ENCODE results near the gene TAOK3. TPM values are rescaled to one million over a fixed set of nuclear protein-coding genes. Genes with fewer than 3 reads are reported as not detected.
"Not testable (repeated sequence)": the region's sequence is repeated elsewhere in the genome, so short reads cannot be mapped to it uniquely, and the experiment has no call there.

Gene TAOK3
- total RNA-seq, 2 donors from 2014 or later: 33.4 to 40.6 TPM

DNA sequence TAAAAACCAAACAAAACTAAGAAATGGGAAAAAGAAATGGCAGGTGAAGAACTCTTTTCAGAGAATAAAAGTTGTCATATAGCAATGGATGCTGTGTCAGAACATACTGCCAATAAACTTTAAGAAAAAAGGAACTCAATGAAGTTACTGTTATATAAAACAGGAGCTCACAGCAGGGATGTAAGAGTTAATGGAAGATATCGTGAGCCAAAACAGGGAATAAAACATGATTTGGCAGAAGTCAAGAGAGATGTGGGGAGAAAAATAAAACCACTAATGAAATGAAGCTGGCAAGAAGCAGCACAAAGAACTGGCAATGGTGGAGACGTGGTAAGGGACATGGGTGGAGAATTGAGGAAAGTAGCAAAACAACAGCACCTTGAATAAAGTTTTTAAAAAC lies 61.0 kb downstream of the TAOK3 start:
- Histone ChIP-seq H3K36me3 (ENCODE audit: control insufficient read depth, insufficient read depth, low read length) (no peaks in the 10 kb centered on the region), H3K27ac (ENCODE audit: low read depth, low read length) (no peak overlapping the region), H3K9ac (ENCODE audit: extremely low read depth, low read length, poor library complexity, severe bottlenecking) (no peak overlapping the region), H3K4me3 (ENCODE audit: low read length) (no peak overlapping the region), H3K4me1 (ENCODE audit: control insufficient read depth, insufficient read depth, low read length) (no peaks in the 10 kb centered on the region), H3K27me3 (ENCODE audit: control insufficient read depth, insufficient read depth, low read length, poor library complexity, severe bottlenecking) (no peaks in the 10 kb centered on the region), H3K9me3 (ENCODE audit: control insufficient read depth, low read length) (no peaks in the 10 kb centered on the region)
- TF ChIP-seq CTCF (conservative IDR thresholded peaks at IDR 0.05): no peak
- Mint-ChIP-seq H3K4me1 (no peaks in the 10 kb centered on the region), H3K9me3 (no peaks in the 10 kb centered on the region), H3K27ac (no peak overlapping the region), H3K4me3 (no peak overlapping the region), H3K27me3 (ENCODE audit: insufficient read depth) (no peaks in the 10 kb centered on the region), H3K36me3 (ENCODE audit: low read depth) (peaks cover 2% of the 10 kb centered on the region)
- no peak for DNase-seq
- WGBS, 2 experiments (ENCODE audit: insufficient coverage in 1 of 2, insufficient read length in 1 of 2): 78 to 89% methylated on average over 2 of the region's 2 CpGs

DNA sequence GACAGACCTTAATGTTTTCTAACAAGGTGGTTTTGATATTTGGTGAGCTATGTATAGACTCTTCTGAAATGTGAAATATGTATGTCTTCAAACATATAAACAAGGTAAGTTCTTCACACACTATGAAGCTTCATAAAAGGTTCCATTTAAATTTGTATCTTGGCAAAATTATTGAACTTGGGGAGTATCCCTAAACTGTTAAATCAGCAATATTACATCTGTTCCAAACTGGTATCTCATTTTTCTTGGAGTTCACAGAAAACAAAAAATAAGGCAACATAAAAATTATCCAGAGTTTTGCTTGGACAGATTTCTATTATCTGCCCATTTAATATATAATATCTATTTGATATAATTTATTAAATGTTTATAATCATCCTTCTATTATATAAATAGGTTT lies 62.4 kb downstream of the TAOK3 start:
- no peak for DNase-seq
- Histone ChIP-seq H3K4me1 (ENCODE audit: control insufficient read depth, insufficient read depth, low read length) (no peaks in the 10 kb centered on the region), H3K27me3 (ENCODE audit: control insufficient read depth, insufficient read depth, low read length, poor library complexity, severe bottlenecking) (no peaks in the 10 kb centered on the region), H3K4me3 (ENCODE audit: low read length) (no peak overlapping the region), H3K27ac (ENCODE audit: low read depth, low read length) (no peak overlapping the region), H3K9ac (ENCODE audit: extremely low read depth, low read length, poor library complexity, severe bottlenecking) (no peak overlapping the region), H3K9me3 (ENCODE audit: control insufficient read depth, low read length) (no peaks in the 10 kb centered on the region), H3K36me3 (ENCODE audit: control insufficient read depth, insufficient read depth, low read length) (no peaks in the 10 kb centered on the region)
- H3K9me3 Mint-ChIP-seq: no peaks in the 10 kb centered on the region
- no peak overlapping the region for H3K4me3 Mint-ChIP-seq
- no peak overlapping the region for H3K27ac Mint-ChIP-seq
- no peak for TF ChIP-seq CTCF (conservative IDR thresholded peaks at IDR 0.05)
- H3K27me3 Mint-ChIP-seq (ENCODE audit: insufficient read depth): no peaks in the 10 kb centered on the region
- no peaks in the 10 kb centered on the region for H3K4me1 Mint-ChIP-seq
- H3K36me3 Mint-ChIP-seq (ENCODE audit: low read depth): peaks cover 2% of the 10 kb centered on the region

DNA sequence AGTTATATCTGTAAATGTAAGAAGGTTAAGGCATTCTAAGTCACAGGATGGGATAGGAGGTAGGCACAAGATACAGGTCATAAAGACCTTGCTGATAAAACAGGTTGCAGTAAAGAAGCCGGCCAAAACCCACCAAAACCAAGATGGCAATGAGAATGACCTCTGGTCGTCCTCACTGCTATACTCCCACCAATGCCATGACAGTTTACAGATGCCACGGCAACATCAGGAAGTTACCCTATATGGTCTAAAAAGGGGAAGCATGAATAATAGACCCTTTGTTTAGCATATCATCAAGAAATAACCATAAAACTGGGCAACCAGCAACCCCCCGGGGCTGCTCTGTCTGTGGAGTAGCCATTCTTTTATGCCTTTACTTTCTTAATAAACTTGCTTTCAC lies 64.7 kb downstream of the TAOK3 start:
- not testable (repeated sequence) for H3K9ac ChIP-seq (ENCODE audit: extremely low read depth, low read length, poor library complexity, severe bottlenecking); H3K27me3 Mint-ChIP-seq (ENCODE audit: insufficient read depth); H3K4me1 Mint-ChIP-seq

More for the DNA sequence above, 64.7 kb downstream of the TAOK3 start:
- WGBS, 2 experiments (ENCODE audit: insufficient coverage in 1 of 2, insufficient read length in 1 of 2): 94 to 100% methylated on average over 2 to 4 of the region's 4 CpGs
- DNase-seq; H3K4me3 ChIP-seq (ENCODE audit: low read length); H3K4me1 ChIP-seq (ENCODE audit: control insufficient read depth, insufficient read depth, low read length); H3K4me3 Mint-ChIP-seq; H3K9me3 ChIP-seq (ENCODE audit: control insufficient read depth, low read length); H3K36me3 Mint-ChIP-seq (ENCODE audit: low read depth); H3K27ac Mint-ChIP-seq; H3K36me3 ChIP-seq (ENCODE audit: control insufficient read depth, insufficient read depth, low read length); H3K27me3 ChIP-seq (ENCODE audit: control insufficient read depth, insufficient read depth, low read length, poor library complexity, severe bottlenecking); H3K9me3 Mint-ChIP-seq; H3K27ac ChIP-seq (ENCODE audit: low read depth, low read length): not testable (repeated sequence)

Measured in endodermal cell (in vitro differentiated cells).